HG03469 (cell line): ENCODE results near the gene TEX2.
A peak's percentile ranks its signal among the peaks of the same experiment; 100 is the strongest.
"Not testable (repeated sequence)": the region's sequence is repeated elsewhere in the genome, so short reads cannot be mapped to it uniquely, and the experiment has no call there.

Source experiments
- ATAC-seq: cut with Tn5 transposase; IDR thresholded peaks from one replicate; pipeline ENCODE4 v1.9.1; 2021; ENCODE audit warnings: mild to moderate bottlenecking, moderate library complexity, moderate number of reproducible peaks; ENCODE audit not compliant: unreplicated experiment

The TEX2 gene

DNA sequence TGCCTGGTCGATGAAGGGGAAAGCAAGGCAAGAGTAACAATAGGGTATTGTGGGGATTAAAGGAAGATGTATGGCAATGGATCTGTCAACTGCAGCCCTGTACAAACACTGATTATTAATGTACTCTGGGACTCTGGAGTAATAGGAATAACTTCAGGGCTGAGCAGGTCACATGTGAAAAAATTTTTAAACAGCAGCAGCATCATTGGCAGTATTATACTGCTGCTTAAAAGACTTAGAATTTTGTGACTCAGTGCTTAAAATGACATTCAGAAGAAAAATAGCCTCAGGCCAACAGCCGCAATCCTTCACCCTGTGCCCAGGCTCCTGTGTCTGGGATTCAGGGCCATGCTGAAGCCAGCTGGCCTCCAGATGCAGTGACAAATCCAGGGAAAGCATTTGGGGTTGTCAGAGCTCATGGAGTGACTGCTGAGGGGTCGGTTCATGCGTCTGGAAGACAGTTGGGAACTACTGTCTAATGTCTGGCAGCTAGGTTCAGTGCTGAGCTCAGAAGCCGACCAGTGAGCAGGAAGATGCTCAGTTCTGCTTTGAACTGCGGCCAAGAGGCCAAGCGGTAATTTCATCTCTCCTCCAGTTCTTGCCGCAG, 22.2 kb downstream of the TEX2 start:
- ATAC-seq, result no peak

DNA sequence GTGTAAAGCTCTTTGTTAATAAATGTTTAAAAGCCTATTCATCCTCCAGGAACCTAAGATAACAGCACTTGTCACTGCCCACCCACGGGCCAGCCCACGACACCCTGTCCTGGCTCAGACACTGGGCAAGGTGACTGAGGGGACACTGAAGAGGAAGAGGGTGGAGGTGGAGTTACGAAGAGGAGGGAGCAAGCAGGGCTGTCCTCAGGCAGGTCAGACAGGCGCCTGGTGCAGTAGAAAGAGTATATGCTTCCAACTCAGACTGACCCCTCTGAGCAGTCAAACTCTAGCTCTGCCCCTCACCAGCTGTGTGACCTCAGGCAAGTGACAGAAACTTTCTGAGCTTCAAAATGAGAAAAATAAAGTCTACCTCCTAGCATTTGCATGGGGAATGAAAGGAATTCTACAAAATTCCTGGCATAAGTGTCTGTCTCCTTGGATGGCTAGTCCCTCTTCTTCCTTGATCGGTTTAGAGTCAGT, 22.8 kb downstream of the TEX2 start:
- ATAC-seq, result no peak

DNA sequence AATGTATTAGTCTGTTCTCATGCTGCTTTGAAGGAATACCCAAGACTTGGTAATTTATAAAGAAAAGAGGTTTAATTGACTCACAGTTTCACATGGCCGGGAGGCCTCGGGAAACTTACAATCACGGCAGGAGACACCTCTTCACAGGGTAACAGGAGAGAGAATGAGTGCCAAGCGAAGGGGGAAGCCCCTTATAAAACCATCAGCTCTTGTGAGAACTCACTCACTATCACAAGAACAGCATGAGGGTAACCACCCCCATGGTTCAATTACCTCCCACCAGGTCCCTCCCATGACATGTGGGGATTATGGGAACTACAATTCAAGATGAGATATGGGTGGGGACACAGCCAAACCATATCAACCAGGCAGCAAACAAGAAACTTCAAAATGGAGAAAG, 24.6 kb downstream of the TEX2 start:
- ATAC-seq, result not testable (repeated sequence)

DNA sequence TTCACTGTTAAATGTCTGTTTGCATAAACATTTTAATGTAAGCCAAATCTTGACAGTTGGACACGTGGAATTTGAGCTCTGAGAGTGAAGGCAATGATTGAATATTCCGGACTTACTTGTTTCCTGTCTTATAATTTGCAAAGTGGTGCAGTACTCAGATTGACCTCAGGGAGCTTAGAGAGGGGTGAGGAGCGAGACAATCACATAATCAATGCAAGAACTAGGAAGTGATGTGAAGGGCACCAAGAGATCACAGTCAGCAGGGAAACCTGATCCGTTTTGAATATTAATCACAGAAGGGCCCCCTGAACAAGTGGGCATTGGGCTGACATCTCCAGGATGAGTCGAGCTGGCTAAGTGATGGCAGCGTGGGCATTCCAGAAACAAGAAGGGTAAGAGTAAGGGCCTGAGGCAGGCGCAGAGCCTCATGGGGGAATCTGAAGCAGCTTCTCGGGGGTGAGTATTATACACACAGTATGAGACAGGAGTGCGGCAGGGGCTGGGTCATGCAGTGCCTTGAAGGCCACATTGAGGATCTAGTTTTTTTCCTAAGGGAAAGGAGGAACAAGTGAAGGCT, 26.1 kb downstream of the TEX2 start:
- no peak for ATAC-seq

DNA sequence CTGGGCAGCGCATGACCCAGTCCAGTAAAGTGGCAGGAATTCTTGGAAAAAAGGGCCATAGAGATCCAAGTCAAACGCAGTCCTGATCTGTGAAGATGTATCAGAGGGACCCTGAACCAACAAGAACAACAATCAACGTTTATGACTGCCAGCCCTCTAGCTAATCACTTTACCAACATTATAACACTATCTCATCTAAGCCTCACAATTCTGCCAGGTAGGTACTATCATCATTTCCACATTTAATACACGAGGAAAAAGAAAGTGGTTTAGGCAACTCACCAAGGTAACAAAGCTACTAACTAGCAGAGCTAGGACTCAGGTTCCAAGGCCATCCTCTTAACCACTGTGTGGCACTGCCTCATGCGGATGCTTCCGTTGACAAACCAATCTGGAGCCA, 28.1 kb downstream of the TEX2 start:
- ATAC-seq, result no peak

DNA sequence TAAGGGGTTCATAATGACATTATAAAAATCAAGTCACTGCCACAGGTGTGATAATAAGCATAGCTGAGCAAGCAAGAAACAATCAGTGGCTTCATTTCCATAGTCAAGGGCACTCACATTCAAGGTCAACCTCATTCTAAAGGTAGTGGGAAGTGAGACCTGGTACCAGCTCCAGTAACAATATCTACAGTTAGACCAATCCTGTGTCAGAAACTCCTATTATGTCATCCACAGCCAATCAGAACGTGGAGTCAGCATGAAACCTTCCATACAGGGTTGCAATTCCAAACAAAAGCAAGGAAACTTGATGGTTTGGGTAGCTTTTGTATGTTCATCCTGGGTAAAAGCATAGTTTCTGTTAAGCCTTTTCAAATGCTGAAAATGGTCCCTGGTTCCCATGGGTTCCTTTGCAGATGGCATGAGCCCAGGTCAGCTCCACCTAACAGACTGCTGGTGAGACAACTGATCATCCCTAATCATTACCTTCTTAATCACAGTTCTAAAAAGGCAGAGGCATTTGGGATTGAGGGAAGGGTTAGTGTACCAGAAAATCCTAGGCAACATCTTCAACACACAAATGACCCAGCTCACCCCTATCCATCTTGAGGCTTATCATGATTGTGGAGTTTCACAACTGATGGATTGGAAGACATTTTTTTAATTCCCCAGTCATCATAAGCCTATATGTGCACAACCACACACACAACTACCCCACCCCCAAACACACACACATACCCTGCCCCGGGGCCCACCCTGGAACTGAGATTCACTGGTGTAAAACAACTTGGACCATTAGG, 30.4 kb downstream of the TEX2 start:
- ATAC-seq, result no peak

DNA sequence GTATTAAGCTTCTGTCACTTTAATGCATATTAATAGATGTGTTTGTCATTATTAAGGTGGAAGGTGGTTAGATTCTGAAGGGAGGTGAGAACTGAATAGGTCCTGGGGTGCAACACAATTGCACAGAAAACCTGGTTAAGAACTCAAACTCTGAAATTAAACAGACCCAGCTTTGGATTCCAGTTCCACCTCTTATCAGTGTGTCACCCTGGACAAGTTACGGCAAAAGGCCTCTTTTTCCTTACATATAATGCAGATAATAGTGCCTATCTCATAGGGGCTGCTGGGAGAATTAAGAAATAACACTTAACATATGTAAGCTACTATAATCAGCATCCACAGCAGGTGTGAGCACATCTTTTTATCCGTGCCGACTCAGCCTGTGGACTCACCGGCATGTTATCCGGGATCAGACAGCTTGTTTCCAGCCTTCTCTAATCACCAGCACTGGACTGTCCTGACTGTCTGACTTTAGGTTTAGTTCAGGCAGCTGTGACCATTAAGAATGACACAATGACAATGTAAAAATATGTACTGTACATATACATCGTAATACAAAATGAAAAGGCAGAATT, 31.4 kb downstream of the TEX2 start:
- no peak for ATAC-seq

DNA sequence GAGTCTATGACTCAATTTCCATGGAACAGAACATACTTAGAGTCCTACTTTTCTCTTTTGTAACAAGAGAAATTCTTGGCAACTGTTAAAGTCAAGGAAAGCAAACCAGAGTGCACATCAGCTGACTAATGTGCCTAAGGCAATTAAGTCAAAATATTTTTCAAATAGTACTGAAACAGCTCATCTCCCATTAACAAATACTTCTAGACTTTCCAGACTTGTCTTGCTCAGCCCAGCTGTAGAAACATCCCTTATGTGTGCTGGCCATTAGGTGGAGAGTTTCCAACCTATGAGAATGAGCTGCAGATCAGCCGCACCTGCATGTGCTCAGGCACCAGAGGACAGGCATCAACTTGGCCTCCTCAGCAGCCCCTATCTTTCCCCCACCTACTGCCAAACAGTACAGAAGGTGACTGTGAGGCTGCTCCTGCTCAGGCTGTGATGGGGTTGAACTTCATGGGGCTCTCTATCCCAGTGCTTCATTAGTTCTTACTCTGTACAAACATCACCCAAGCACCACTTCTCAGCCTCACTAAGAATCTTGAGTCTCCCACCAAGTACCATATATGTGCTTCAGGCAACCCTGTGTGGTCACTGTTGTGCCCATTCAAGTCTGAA, 32.2 kb downstream of the TEX2 start:
- no peak for ATAC-seq

DNA sequence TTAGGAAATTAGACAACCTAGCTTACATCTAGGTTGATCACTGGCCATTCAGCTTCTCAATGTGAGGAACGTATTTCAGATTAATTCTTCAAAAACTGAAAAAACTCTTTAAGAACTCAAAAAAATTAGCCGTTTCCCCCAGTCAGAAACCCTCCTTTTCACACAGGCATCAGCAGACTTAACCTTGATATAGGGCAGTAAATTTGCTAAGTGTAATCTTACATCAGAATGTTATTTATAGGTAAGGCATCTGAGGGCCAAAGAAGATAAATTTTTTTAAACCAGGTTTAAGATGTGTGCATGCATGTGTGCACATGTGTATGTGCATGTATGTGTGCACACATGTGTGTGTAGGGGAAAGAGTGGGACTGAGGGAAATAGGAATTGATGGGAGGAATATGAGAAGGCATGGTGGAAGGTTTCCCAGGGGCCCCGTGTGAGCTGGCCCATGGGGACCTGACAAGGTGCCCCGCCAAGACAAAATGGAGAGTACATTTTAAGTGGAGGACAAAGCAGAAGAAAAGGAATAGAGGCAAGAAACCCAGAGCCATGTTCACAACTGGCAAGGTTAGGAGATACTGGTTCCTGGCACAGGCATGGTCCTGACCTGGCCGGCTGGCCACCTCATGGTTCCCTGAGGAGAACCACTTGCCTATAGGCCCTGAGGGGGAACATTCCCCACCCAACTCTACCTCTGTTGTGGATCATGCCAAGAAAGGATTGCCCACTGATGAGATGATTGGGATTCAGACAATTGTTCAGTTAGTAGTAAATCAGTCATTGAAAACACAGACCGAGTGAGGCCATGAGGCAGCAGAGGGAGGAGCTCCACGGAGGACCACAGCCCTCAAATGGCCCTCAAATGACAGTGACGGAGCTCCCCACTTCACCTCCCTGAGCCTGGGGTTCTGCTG, 33.0 kb downstream of the TEX2 start:
- no peak for ATAC-seq

DNA sequence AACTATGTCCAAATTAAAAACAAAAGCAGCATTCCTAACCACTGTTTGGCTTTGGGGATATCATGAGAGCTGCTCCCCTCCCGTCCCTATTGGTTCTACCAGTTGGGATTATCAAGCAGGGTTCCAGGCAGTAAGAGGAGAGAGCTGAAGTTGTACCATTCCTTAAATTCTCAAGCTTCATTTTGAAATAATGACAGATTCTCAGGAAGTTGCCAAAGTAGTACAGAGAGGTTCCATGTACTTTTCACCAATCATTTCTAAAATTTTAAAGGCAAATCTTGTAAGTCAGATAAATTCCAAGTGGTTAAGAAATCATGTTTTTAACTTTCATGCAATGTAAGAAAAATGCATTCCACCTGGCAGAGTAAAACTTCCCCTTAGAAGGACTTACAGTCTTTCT, 36.9 kb downstream of the TEX2 start:
- ATAC-seq, result no peak

DNA sequence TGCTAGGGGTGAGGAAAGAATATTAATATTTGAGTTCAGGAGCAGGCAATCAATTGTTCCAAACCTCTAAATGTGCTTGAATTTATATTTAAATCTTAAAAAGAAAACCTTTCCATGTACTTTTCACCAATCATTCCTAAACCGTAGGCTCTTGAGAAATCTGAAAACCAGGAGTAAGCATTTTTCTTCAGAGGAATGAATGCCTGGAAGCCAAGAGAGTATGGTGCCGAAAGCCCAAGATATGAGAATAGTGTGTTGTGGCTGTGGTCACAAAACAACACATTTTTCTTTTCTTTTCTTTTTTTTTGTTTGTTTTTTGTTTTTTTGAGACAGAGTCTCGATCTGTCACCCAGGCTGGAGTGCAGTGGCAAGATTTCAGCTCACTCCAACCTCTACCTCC, 37.6 kb downstream of the TEX2 start:
- no peak for ATAC-seq

DNA sequence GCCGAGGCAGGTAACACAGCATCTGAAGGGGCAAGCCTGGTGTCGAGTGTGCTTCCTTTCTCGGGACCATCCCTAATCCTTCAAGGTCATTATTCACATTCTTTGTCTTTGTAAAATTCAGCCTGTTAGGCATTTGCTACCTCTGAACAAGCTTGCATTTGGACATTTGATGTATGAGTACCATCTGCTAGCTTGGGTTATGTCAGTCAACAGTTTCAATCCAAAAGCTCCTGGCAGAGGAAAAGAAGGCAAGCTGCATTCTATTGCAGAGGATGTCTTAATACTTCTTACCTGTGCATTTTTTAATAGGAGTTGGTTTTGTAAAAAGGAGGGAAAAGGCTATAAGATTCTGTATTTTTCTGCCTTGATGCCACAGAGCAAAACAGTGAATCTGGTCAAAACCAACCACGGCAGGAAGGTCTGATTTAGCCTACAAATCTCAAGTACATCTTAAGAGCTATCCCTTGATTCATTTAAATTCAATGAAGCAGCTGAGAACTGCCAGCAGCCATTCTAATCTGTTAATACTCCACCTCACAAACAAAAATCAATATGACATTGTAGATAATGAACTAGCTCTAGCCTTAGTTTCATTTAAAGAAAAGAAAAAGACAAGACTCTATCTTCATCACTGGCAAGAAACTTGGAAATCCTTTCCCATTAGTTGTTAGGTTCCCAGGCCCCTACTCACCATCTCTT, 39.0 kb downstream of the TEX2 start:
- ATAC-seq, result no peak

DNA sequence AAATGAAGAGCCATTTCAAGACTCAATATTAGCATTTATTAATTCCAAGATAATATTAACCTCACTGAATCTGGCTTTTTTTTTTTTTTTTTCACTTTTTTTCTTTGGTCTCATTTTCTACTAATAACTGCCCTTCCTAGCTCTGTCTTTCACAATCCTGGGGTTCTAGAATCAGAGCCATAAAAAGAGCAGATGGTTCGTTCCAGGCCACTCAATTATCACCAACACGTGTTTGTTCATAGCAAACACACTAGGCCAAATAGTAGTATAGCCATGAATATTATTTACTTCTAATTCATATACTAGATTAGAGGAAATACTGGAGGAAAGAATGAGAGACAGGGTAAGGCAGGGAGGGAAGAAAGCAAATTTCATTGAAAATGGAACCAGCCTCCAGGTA, 39.8 kb downstream of the TEX2 start:
- no peak for ATAC-seq

DNA sequence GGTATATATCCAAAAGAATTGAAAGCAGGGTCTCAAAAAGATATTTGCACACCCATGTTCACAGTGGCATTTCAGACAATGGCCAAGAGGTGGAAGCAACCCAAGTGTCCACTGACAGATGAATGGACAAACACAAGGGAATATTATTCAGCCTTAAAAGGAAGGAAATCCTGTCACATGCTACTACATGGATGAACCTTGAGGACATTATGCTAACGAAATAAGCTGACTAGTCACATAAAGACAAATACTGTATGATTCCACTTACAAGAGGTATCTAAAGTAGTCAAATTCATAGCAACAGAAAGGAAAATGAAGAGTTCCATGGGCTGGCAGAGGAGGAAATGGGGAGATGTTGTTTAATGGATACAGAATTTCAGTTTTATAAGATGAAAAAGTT, 41.4 kb downstream of the TEX2 start:
- ATAC-seq, result no peak

DNA sequence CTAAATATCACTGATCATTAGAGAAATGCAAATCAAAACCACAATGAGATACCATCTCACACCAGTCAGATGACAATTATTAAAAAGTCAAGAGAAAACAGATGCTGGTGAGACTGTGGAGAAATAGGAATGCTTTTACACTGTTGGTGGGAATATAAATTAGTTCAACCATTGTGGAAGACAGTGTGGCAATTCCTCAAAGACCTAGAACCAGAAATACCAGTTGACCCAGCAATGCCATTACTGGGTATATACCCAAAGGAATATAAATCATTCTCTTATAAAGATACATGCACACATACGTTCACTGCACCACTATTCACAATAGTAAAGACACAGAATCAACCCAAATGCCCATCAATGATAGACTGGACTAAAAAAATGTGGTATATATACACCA, 42.5 kb downstream of the TEX2 start:
- not testable (repeated sequence) for ATAC-seq

DNA sequence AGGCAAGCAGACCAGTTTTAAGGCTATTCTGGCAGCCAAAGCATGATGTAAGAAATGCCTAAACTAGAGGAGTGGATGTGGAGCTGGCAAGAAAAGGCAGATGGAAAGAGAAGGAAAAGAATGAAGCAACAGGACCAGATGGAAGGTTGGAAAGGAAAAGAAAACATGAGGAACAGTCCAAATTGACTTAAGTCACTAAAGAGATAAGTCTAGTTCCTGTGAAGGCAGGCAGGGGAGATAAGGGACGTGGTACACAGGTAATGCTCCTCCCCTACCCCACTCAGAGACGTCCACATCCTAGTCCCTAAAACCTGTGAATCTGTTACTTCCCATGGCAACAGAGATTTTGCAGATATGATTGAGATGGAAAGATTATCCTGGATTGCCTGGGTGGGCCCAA, 43.5 kb downstream of the TEX2 start:
- no peak for ATAC-seq

DNA sequence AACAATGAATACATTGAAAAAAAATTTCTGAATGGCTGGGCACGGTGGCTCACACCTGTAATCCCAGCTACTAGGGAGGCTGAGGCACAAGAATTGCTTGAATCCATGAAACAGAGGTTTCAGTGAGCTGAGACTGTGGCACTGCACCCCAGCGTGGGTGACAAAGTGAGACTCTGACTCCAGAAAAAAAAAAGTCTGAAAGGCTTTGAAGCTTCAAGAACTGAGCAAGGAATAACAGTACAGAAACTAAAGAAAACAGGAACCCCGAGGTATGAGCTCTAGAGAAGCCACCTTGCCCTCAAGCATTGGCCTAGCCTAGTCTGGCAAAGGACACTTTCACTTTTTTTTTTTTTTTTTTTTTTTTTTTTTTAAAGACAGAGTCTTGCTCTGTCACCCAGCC, 45.0 kb downstream of the TEX2 start:
- peak; percentile 36 for ATAC-seq

DNA sequence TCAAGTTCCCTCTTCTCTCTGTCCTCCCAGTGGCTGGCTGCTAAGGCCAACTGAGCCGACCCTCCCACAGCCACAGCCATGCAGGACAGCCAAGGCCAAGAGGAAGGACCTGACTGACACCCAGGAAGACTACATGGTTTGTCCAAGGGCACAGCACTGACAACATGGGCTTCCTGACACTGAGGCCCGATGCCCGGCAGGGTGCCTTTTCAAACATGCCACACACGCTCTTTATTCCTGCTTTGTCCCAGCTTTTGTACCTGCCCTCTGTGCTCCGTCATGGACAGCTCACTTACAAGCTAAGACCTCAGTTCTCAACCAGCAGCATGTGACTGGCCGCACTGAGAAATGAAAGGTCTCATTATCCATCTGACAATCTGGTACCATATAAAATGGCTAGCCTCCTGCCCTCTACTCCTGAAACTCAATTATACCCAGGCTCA, 45.8 kb downstream of the TEX2 start:
- ATAC-seq, result no peak

DNA sequence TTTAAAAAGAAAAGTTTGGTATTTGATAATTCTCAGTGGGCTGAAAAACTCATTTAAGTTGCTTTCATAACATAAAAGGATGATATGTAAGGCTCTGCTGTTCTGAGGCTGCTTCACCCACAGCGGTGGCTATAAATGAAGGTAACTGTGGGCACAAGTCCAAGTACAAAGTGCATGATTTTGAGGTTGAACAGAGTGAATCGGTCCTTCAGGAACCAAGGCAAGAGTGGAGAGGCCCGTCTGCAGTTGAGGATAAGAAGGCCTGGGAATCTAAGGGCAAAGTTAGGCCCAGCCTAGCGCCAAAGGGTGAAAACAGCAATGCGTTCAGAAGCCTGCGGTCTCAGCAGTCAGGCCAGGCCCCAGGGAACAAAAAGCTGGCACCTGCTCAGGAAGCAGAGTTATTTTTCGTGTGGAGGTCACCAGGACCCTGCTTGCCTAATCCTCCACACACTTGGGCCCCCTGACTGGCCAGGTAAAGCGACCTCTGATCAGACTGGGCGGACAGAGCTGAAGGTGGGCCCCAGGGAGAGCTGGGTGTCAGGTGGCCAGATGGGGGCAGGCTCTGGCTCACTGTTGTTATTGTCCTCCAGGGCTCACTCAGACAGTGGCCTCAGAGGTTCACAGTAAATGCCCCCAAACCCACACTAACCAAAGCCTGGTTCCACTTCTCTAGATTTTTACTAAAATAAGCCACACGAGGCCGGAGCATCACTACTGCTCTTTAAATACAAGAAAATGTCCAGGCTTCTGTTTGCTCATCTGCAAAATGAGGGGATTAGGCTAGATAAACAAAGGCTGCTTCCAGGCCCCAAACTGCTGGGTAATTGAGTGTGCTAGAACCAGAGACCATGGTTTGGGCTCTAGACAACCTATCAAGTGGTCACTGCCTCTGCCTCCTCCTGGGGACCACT, 46.5 kb downstream of the TEX2 start:
- ATAC-seq, result no peak
